Activated gamma-delta T cell (primary cell): ENCODE measurements around the gene RFTN2.

Source experiments
- DNase-seq: peaks from one replicate; lab custom pipeline; 2025; lab: John Stamatoyannopoulos, UW

RFTN2 gene

GRCh38 chr2:197548582-197548981 lies 126.8 kb downstream of the RFTN2 start:
- no peak for DNase-seq

- no peak for DNase-seq
These were observed 128.1 kb downstream of the RFTN2 start for GRCh38 chr2:197547163-197547900.

- no peak for DNase-seq
These were observed 132.2 kb downstream of the RFTN2 start for GRCh38 chr2:197543206-197543605.

GRCh38 chr2:197539734-197540133 lies 135.7 kb downstream of the RFTN2 start:
- DNase-seq = no peak

- no peak for DNase-seq
These were observed 137.0 kb downstream of the RFTN2 start for GRCh38 chr2:197538412-197538811.
